IMR-90 (cell line): ENCODE results near the gene PIEZO1.
A peak's percentile ranks its signal among the peaks of the same experiment; 100 is the strongest.

Source experiments
- CEBPB ChIP-seq: IDR thresholded peaks from 2 replicates; pipeline ENCODE4 v1.6.1; 2012; ENCODE audit warnings: low read depth, low read length, improper control_type of control experiment
- CTCF ChIP-seq: conservative IDR thresholded peaks from 2 replicates; pipeline ENCODE4 v1.5.1; 2012; ENCODE audit warnings: mild to moderate bottlenecking, low read depth, low read length, improper control_type of control experiment
- MXI1 ChIP-seq: IDR thresholded peaks from 2 replicates; pipeline ENCODE4 v1.6.1; 2012; ENCODE audit warnings: low read depth, mild to moderate bottlenecking, low read length, moderate library complexity, borderline replicate concordance
- POLR2A ChIP-seq: IDR thresholded peaks from 2 replicates; pipeline ENCODE4 v1.6.1; 2012; ENCODE audit warnings: mild to moderate bottlenecking, low read depth, low read length
- USF2 ChIP-seq: fragments of 150-350 bp; IDR thresholded peaks from 2 replicates; pipeline ENCODE4 v1.6.1; 2017; ENCODE audit warnings: mild to moderate bottlenecking, antibody characterized with exemption, low read length, low read depth

GRCh38 chr16:88804552-88805339 is 19.7 kb upstream of the PIEZO1 start:
- no peak for TF ChIP-seq CTCF
- TF ChIP-seq POLR2A = no peak
- peak; percentile 44 for TF ChIP-seq CEBPB
- TF ChIP-seq USF2 = no peak
- TF ChIP-seq MXI1 = no peak
